Adrenal gland (tissue), 5 donors: ENCODE results near the gene HIVEP3.

Experiments
- POLR2A ChIP-seq, 2 donors: fragments of 450-650 bp; IDR thresholded peaks; one replicate each; pipeline ENCODE4 v1.6.1; 2017; ENCODE audit warnings: antibody characterized with exemption in 2 of 2, mild to moderate bottlenecking in 2 of 2, moderate library complexity in 1 of 2
- TF ChIP-seq, protein P1 (sequence below), 6 experiments: fragments of 450-650 bp in 4 of 6; fragments of 200-600 bp in 2 of 6; sonication (generic) in 1 of 6; IDR thresholded peaks; 1 replicate in 5 of 6; 2 replicates in 1 of 6; pipeline versions ENCODE4 v1.5.1 to v1.8.0; 2016 to 2021; ENCODE audit warnings: antibody characterized with exemption in 6 of 6, mild to moderate bottlenecking in 2 of 6, moderate library complexity in 1 of 6
- donor health status: DM: no; HTN: no; CAD: no.

DNA sequence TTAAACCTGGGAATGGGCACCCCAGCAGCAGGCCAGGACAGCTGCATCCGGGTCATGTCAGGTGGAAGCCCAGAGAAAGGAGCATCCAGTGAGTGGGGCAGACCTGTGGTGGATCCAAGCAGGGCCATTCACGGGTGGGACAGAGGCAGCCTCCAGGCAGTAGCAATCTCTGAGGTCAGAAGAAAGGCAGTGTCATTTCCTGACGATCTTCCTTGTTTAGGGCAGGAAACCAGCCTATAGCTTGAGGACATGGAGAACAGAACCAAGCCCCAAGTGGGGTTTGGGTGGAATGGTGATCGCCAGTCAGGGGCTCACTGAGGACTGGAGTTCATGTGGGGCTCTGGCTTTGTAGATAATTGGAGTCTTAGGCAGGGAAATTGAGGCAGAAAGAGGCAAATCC, 209.4 kb downstream of the HIVEP3 start:
- TF ChIP-seq, protein P1, sequence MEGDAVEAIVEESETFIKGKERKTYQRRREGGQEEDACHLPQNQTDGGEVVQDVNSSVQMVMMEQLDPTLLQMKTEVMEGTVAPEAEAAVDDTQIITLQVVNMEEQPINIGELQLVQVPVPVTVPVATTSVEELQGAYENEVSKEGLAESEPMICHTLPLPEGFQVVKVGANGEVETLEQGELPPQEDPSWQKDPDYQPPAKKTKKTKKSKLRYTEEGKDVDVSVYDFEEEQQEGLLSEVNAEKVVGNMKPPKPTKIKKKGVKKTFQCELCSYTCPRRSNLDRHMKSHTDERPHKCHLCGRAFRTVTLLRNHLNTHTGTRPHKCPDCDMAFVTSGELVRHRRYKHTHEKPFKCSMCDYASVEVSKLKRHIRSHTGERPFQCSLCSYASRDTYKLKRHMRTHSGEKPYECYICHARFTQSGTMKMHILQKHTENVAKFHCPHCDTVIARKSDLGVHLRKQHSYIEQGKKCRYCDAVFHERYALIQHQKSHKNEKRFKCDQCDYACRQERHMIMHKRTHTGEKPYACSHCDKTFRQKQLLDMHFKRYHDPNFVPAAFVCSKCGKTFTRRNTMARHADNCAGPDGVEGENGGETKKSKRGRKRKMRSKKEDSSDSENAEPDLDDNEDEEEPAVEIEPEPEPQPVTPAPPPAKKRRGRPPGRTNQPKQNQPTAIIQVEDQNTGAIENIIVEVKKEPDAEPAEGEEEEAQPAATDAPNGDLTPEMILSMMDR (IDR thresholded peaks at IDR 0.05) = no peak
- no peak for TF ChIP-seq POLR2A (IDR thresholded peaks at IDR 0.05)
